DND-41 (cell line): ENCODE data around the gene TIAL1.

ENCODE experiments used
- ATAC-seq: fragments of 200-7000 bp; cut with Tn5 transposase; 3 replicates; pipeline ENCODE4 v1.9.1; 2021; ENCODE audit warnings: low read depth; ENCODE audit not compliant: insufficient read depth
- DNase-seq: peaks from one replicate; pipeline ENCODE4 v3.0.0-alpha.2; 2020
- H2AFZ ChIP-seq: 2 replicates; pipeline ENCODE4 v1.6.0; 2012; ENCODE audit warnings: low read depth, low read length
- H3K27ac ChIP-seq: 2 replicates; pipeline ENCODE4 v1.5.1; 2012; ENCODE audit warnings: low read length, inconsistent platforms
- H3K27me3 ChIP-seq: fragments of 200-600 bp; sonication (generic); 2 replicates; pipeline ENCODE4 v1.6.0; 2012; ENCODE audit warnings: low read length, mild to moderate bottlenecking, inconsistent platforms; ENCODE audit not compliant: insufficient read depth, poor library complexity
- H3K36me3 ChIP-seq: 2 replicates; pipeline ENCODE4 v1.5.1; 2012; ENCODE audit warnings: low read length, inconsistent platforms; ENCODE audit not compliant: insufficient read depth
- H3K4me1 ChIP-seq: 2 replicates; pipeline ENCODE4 v1.5.1; 2012; ENCODE audit warnings: mild to moderate bottlenecking, low read length; ENCODE audit not compliant: insufficient read depth
- H3K4me2 ChIP-seq: 2 replicates; pipeline ENCODE4 v1.6.0; 2012; ENCODE audit warnings: mild to moderate bottlenecking, moderate library complexity, low read length, inconsistent platforms; ENCODE audit not compliant: insufficient read depth
- H3K4me3 ChIP-seq, 2 experiments: fragments of 200-600 bp in 1 of 2; shearing (Covaris generic) in 1 of 2; 2 replicates each; pipeline ENCODE4 v1.5.1; 2012 to 2016; ENCODE audit warnings: inconsistent platforms in 2 of 2, low read length in 2 of 2, mild to moderate bottlenecking in 2 of 2, low read depth in 1 of 2, moderate library complexity in 1 of 2
- H3K79me2 ChIP-seq: 2 replicates; pipeline ENCODE4 v1.6.0; 2012; ENCODE audit warnings: low read length, inconsistent platforms; ENCODE audit not compliant: insufficient read depth
- H3K9ac ChIP-seq: 2 replicates; pipeline ENCODE4 v1.6.0; 2012; ENCODE audit warnings: low read depth, mild to moderate bottlenecking, inconsistent platforms, low read length, moderate library complexity
- H3K9me3 ChIP-seq: 2 replicates; pipeline ENCODE4 v1.5.1; 2012; ENCODE audit warnings: low read length, moderate library complexity, mild to moderate bottlenecking, inconsistent platforms; ENCODE audit not compliant: insufficient read depth, severe bottlenecking
- H4K20me1 ChIP-seq: 2 replicates; pipeline ENCODE4 v1.6.0; 2012; ENCODE audit warnings: low read length; ENCODE audit not compliant: insufficient read depth
- CTCF ChIP-seq: IDR thresholded peaks from 2 replicates; pipeline ENCODE4 v1.5.1; 2012; ENCODE audit warnings: borderline replicate concordance, low read length, moderate library complexity, mild to moderate bottlenecking; ENCODE audit not compliant: poor library complexity, severe bottlenecking; ENCODE audit errors: extremely low read depth
- EZH2 ChIP-seq: IDR thresholded peaks from 3 replicates; pipeline ENCODE4 v1.6.1; 2012; ENCODE audit warnings: borderline replicate concordance, low read depth, mild to moderate bottlenecking, moderate library complexity, low read length, inconsistent platforms; ENCODE audit not compliant: severe bottlenecking

Gene TIAL1

GRCh38 chr10:119614686-119615085 lies 17.9 kb upstream of the TIAL1 start:
- no peak overlapping the region for H3K4me2 ChIP-seq
- no peaks in the 10 kb centered on the region for H4K20me1 ChIP-seq
- H2AFZ ChIP-seq, result no peak overlapping the region
- peaks cover 7% of the 10 kb centered on the region for H3K9me3 ChIP-seq
- H3K27me3 ChIP-seq, result no peaks in the 10 kb centered on the region
- no peaks in the 10 kb centered on the region for H3K36me3 ChIP-seq
- no peak overlapping the region for H3K9ac ChIP-seq
- no peak for DNase-seq
- TF ChIP-seq CTCF (no peak), EZH2 (no peak)
- ATAC-seq, result no peak
- no peaks in the 10 kb centered on the region for H3K4me1 ChIP-seq
- H3K79me2 ChIP-seq, result no peaks in the 10 kb centered on the region
- no peak overlapping the region for H3K4me3 ChIP-seq
- no peak overlapping the region for H3K27ac ChIP-seq

GRCh38 chr10:119613741-119614140 lies 17.0 kb upstream of the TIAL1 start:
- ATAC-seq, result no peak
- no peak for TF ChIP-seq EZH2
- no peak for TF ChIP-seq CTCF
- H4K20me1 ChIP-seq, result no peaks in the 10 kb centered on the region
- no peaks in the 10 kb centered on the region for H3K4me1 ChIP-seq
- no peaks in the 10 kb centered on the region for H3K27me3 ChIP-seq
- peaks cover 7% of the 10 kb centered on the region for H3K9me3 ChIP-seq
- no peaks in the 10 kb centered on the region for H3K36me3 ChIP-seq
- no peak overlapping the region for H3K4me3 ChIP-seq
- H3K9ac ChIP-seq, result no peak overlapping the region
- H3K79me2 ChIP-seq, result no peaks in the 10 kb centered on the region
- no peak for DNase-seq
- no peak overlapping the region for H2AFZ ChIP-seq
- H3K4me2 ChIP-seq, result no peak overlapping the region
- no peak overlapping the region for H3K27ac ChIP-seq

GRCh38 chr10:119611433-119611832 lies 14.7 kb upstream of the TIAL1 start:
- no peak overlapping the region for H3K27ac ChIP-seq
- DNase-seq (no peak), ATAC-seq (no peak)
- no peaks in the 10 kb centered on the region for H4K20me1 ChIP-seq
- no peaks in the 10 kb centered on the region for H3K4me1 ChIP-seq
- no peak overlapping the region for H3K4me2 ChIP-seq
- H3K27me3 ChIP-seq, result no peaks in the 10 kb centered on the region
- peaks cover 7% of the 10 kb centered on the region for H3K9me3 ChIP-seq
- TF ChIP-seq CTCF (no peak), EZH2 (no peak)
- no peak overlapping the region for H3K4me3 ChIP-seq
- no peaks in the 10 kb centered on the region for H3K36me3 ChIP-seq
- no peaks in the 10 kb centered on the region for H3K79me2 ChIP-seq
- no peak overlapping the region for H3K9ac ChIP-seq
- H2AFZ ChIP-seq, result no peak overlapping the region

- no peak overlapping the region for H3K4me3 ChIP-seq
- H3K9ac ChIP-seq, result no peak overlapping the region
Measured at GRCh38 chr10:119609516-119609915, 12.8 kb upstream of the TIAL1 start.

More at GRCh38 chr10:119609516-119609915, 12.8 kb upstream of the TIAL1 start:
- Histone ChIP-seq H3K27ac (no peak overlapping the region), H3K4me1 (no peaks in the 10 kb centered on the region), H3K27me3 (no peaks in the 10 kb centered on the region), H3K9me3 (peaks cover 7% of the 10 kb centered on the region), H4K20me1 (no peaks in the 10 kb centered on the region), H3K36me3 (no peaks in the 10 kb centered on the region), H3K79me2 (no peaks in the 10 kb centered on the region), H2AFZ (no peak overlapping the region), H3K4me2 (no peak overlapping the region)
- TF ChIP-seq CTCF (no peak), EZH2 (no peak)
- ATAC-seq, result no peak
- DNase-seq, result no peak
